ENCODE data around the gene TNXB. TPM values are rescaled to one million over a fixed set of nuclear protein-coding genes. Genes with fewer than 3 reads are reported as not detected.

TNXB gene
- total and polyA plus RNA-seq, 2 donors (not counting 3 experiments of a cell fraction or from before 2014, with no cell fraction given) = 0.47 to 2.7 TPM

- H3K4me3 ChIP-seq (replicated peaks in 1 of 3; ENCODE audit: insufficient read depth in 1 of 3, low read depth in 1 of 3, low read length in 3 of 3) = no peak overlapping the region
- no peak overlapping the region for H3K9ac ChIP-seq (replicated peaks; ENCODE audit: extremely low read depth, insufficient read depth, low read length)
- POLR2A ChIA-PET = no interaction called here
- no peaks in the 10 kb centered on the region for H3K9me1 ChIP-seq (replicated peaks; ENCODE audit: control insufficient read depth, extremely low read depth, insufficient read depth, low read length)
- no peaks in the 10 kb centered on the region for H3K36me3 ChIP-seq (ENCODE audit: control insufficient read depth in 2 of 2, extremely low read depth in 1 of 2, insufficient read depth in 2 of 2, low read length in 2 of 2)
- TF ChIP-seq MAX (IDR thresholded peaks at IDR 0.05; ENCODE audit: insufficient read depth, insufficient read length) (no peak), POLR2A (IDR thresholded peaks at IDR 0.05; ENCODE audit: low read depth, low read length) (no peak), EZH2 (IDR thresholded peaks at IDR 0.05; ENCODE audit: borderline replicate concordance, low read depth, low read length, severe bottlenecking) (no peak), JUN (IDR thresholded peaks at IDR 0.05; ENCODE audit: borderline replicate concordance, insufficient read depth, insufficient read length, low read depth) (no peak), CTCF (IDR thresholded peaks at IDR 0.05; ENCODE audit: extremely low read depth in 1 of 2, insufficient read depth in 1 of 2, low read depth in 1 of 2, low read length in 2 of 2) (no peak)
- no peak overlapping the region for H3K27ac ChIP-seq (ENCODE audit: insufficient read depth, low read depth, low read length)
- H3K4me2 ChIP-seq (ENCODE audit: insufficient read depth, low read length) = no peak overlapping the region
- peaks cover 0 to 3% of the 10 kb centered on the region in 2 experiments for H3K27me3 ChIP-seq (ENCODE audit: control insufficient read depth in 2 of 2, insufficient read depth in 2 of 2, low read length in 2 of 2)
- intact Hi-C loops (cut with micrococcal nuclease) (no loop called here), dilution Hi-C loops (cut with MboI; ENCODE audit: extremely low pct_ligation_motif_present, low sequenced_read_pairs) (no loop called here)
- no peaks in the 10 kb centered on the region for H4K20me1 ChIP-seq (replicated peaks; ENCODE audit: control insufficient read depth, extremely low read depth, insufficient read depth, low read length)
- no peak for FAIRE-seq
- no TSS peak for BruUV-seq (replicated peaks)
- H3K4me1 ChIP-seq (ENCODE audit: control insufficient read depth, extremely low read depth, insufficient read depth, low read length) = no peaks in the 10 kb centered on the region
- no peak overlapping the region for H2AFZ ChIP-seq (ENCODE audit: low read depth, low read length)
- DNase-seq (ENCODE audit: low read depth, low spot score) = no peak
- CTCF ChIA-PET = interaction anchor here (1.2 kb wide), 1 partner anchor 10 kb away, joined by 3 read pairs; no protein-coding TSS in a partner anchor
- H3K9me3 ChIP-seq (replicated peaks; ENCODE audit: control insufficient read depth, insufficient read depth, low read length) = no peaks in the 10 kb centered on the region
- no peaks in the 10 kb centered on the region for H3K79me2 ChIP-seq (ENCODE audit: control insufficient read depth, insufficient read depth, low read length)
Measured at GRCh38 chr6:32081168-32081990, 27.8 kb downstream of the TNXB start.

All from endothelial cell of umbilical vein (primary cell).